HG02759 (cell line): ENCODE measurements around the gene FEZ2.

Experiments used
- ATAC-seq: cut with Tn5 transposase; IDR thresholded peaks from one replicate; pipeline ENCODE4 v1.9.1; 2021; ENCODE audit warnings: mild to moderate bottlenecking, moderate library complexity; ENCODE audit not compliant: unreplicated experiment

The FEZ2 gene

DNA sequence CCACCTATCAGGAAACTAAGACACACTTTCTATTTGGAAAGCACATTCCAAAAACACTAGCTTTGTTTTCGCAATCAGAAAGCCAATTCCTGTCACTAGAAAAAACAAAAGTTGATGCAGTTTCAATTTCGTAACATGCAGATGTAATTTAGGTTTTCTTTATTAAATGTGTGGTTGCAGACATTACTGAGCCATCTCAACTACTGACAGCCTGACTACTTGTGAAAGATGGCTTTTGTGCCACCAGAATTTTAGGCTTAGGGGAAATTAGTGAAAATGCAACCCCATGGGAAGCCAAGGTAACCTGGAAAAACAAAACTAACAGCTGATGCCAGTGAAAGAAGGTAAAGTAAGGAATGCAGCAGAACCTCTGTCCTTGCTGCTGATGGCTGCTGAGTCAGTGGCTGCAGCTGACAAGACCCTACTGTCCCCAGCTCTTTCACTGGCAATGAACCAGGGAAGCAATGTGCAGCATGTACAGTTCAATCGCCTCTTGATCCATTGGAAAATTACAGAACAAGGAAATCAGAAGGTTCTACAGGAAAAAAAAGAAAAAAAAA is 34.9 kb downstream of the FEZ2 start:
- ATAC-seq: no peak

- ATAC-seq: no peak
Measured at GRCh38 chr2:36562240-36562639, 35.7 kb downstream of the FEZ2 start.

- ATAC-seq: no peak
Measured at GRCh38 chr2:36561237-36561944, 36.6 kb downstream of the FEZ2 start.

DNA sequence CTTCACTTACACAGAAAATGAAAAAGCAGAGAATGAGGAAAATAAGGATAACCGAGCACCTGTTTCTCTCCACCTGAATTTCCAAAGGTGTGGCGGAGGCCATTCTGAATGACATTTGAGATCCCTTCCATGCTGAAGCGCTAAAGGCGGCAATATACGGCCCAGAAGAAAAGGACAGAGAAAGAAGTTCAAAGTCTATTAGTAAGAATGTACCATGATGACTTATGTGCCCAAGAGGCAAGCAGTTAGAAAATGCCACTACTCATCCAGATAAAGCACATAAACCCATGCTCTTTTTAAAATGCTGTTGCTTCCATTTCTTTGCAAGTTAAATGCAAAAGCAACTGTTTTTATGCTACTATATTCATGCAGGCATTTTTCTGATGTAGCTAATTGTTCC is 37.2 kb downstream of the FEZ2 start:
- no peak for ATAC-seq

DNA sequence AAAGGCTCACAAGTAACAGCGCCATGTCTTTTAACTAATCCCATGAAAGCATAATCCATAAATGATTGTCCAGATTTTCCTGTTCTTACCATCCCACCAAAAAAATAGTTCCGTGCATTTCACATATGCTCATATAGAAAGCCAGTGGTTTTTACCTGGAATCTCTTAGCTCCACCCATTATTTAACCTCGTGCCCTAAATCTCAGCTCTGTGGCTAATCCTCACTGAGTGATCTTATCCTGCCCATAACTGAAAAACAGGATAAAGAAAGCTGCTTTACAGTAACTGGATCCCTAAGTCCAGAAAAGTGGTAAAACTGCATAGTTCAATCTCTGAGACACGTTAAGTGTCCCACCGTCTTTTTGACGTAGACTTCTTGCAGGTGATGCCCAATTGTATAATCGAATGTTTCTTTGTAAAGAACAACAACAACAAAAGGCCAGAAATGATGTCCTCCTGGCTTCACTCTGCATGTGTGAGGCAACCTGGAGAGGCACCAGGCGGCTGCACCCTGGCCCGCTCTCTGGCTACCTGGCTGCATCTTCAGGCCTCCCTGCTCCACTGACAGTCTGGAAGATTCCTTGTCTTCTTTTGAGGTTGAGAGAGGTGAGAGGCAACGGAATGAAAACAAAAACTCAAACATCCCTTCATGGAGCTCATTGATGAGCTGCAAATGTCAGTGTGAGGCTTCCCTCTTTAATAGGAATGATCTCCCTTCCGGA is 38.6 kb downstream of the FEZ2 start:
- ATAC-seq: no peak

- no peak for ATAC-seq
Measured at GRCh38 chr2:36556842-36557241, 41.1 kb downstream of the FEZ2 start.

GRCh38 chr2:36555789-36556188 is 42.2 kb downstream of the FEZ2 start:
- ATAC-seq: no peak

DNA sequence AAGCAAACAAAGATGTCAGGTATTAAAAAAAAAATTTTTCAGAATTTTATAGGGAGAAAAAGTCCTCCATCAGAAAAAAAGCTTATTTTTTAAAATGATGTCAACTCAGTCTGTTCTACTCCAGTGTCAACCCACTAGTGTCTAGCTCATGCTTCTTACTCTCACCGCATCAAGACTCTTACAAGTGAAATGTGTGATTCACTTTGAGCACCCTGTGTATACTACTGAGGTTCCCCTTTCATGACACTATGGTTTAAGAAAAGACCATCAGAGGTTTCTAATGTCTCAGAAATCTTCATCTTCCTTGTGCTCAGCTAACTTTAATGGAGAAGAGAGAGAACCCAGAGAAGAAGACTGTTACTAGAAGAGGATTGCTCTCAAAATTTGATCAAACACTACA is 43.4 kb downstream of the FEZ2 start:
- no peak for ATAC-seq

- no peak for ATAC-seq
Measured at GRCh38 chr2:36553683-36554082, 44.3 kb downstream of the FEZ2 start.

DNA sequence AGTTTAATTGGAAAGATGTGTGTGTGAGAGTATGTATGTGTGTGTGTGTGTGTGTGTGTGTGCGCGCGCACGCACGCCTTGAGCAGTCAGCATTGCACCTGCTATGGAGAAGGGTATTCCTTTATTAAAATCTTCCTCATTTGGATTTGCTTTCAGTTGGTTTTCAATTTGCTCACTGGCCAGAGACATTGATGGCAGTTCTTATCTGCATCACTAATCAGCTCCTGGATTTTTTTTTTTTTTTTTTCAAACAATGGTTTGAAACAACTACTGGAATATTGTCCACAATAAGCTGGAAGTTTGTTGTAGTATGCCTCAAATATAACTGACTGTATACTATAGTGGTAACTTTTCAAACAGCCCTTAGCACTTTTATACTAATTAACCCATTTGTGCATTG is 48.0 kb downstream of the FEZ2 start:
- ATAC-seq: no peak

DNA sequence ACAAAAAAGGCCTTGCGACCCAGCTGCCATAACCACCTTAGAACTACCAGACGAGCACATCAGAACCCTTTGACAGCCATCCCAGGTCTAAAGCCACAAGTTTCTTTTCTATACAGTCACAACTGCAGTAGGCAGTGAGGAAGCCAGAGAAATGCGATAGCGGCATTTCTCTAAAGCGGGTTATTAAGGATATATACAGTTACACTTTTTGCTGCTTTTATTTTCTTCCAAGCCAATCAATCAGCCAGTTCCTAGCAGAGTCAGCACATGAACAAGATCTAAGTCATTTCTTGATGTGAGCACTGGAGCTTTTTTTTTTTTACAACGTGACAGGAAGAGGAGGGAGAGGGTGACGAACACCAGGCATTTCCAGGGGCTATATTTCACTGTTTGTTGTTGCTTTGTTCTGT is 48.8 kb downstream of the FEZ2 start:
- ATAC-seq: no peak

DNA sequence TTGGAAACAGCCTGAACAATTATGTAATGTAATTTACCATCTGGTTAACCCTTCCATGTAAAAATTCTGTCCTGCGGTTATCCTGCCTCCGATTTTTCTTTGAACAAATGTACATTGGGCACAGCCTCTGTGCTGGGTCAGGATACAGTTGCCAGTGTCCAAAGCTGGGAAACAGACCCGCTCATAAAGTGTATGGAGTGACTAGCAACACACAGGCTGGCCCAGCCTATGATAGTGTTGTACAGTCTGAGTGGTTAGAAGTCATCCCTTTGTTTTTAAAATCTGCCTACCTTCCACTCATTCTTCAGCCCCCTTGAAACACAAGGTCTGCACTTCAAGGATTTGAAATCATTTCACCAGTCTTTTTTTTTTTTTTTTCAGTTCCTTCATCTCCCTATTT is 50.1 kb downstream of the FEZ2 start:
- ATAC-seq: no peak

GRCh38 chr2:36545871-36546416 is 52.0 kb downstream of the FEZ2 start:
- ATAC-seq: no peak

- ATAC-seq: no peak
Measured at GRCh38 chr2:36544638-36545338, 53.2 kb downstream of the FEZ2 start.

DNA sequence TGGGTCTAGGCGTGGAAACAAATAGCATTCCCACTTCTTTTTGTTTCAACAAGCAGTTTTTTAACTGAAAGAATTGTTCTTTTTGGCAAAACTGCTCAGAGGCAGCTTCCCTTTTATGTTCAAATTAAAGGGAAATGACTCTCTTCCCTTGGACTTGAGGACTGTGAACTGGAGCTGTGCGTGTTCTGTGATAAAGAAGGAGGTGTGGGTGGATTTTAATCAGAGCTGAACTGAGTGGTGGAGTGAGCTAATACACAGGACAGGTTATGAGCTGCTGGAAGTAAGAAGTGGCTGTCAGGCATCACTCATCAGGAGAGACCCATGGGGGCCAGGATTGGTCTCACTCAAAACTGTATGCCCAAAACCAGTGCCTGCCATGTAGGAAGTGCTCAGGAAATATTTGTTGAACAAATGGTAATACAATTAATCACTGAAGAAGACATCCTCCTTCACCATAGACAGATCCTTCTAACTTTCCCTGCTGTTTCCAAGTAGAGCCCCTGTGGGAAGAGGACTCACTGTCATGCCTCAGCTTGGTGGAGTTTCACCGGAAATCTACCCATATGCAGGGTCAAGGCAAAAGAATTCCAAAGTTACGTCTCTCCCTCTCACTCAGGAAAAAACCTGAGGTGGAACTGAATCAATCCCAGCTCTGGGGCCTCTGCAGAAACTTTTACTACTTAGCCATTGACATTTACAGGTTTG is 55.9 kb downstream of the FEZ2 start:
- ATAC-seq: no peak

DNA sequence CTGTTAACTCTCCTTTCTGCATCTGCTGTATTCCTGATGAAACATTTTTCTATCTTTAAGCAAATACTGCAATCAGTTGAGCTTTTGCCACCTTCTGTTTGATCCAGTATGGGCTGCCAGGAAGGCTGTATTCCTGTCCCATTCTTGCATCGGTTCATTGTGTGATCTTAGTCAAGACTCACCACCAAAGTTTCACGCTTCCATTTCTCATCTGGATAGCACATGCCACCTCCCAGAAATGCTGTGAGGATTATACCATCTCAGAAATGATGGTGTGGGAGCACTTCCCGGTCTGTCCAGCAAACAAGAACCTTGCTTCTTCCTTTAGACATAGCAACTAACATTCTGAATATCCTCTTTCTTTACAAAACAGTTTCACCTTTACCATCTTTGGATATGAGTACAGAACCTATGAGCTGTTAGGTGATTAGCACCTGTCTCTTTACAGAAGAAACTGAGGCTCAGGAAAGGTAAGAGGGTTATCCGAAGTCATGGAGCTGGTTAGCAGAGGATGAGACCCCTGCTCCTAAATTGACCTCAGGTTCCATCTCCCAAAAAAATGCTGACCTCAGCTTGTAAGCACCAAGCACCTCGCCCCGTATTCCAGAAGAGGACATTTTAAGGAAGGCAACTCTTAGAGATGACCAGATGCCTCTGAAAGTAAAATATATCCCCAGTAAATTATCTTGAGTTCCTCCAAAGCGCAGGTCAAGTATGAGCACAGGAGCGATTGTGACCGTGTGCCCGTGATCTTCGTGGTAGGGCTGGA is 56.8 kb downstream of the FEZ2 start:
- ATAC-seq: no peak

DNA sequence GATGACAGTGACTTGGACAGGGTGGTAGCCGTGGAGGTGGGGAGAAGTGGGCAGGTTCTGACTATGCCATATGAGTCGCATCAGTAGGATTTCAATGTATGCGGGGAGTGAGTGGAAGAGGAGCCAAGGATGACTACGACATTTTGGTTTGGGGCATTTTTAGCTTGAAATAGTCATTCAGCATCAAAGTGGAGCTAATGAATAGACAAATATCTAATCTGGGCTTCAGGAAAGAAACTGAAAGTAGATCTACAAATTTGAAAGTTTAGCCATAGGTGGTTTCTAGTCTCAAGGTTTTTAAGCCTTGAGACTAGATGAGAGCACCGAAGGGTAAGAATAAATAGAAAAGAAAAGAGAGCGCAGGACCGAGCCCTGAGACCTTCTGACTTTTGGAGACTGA is 58.3 kb downstream of the FEZ2 start:
- ATAC-seq: peak; percentile 83

GRCh38 chr2:36538335-36538734 is 59.6 kb downstream of the FEZ2 start:
- no peak for ATAC-seq

- no peak for ATAC-seq
Measured at GRCh38 chr2:36536776-36537175, 61.2 kb downstream of the FEZ2 start.

- no peak for ATAC-seq
Measured at GRCh38 chr2:36535099-36535498, 62.9 kb downstream of the FEZ2 start.
